WI38 (cell line): ENCODE data around the gene DEDD.

Experiments used
- H3K4me3 ChIP-seq: 2 replicates; pipeline ENCODE4 v1.5.1; 2011; ENCODE audit warnings: low read depth, mild to moderate bottlenecking, control low read depth, low read length
- CTCF ChIP-seq: IDR thresholded peaks from 2 replicates; pipeline ENCODE4 v1.5.1; 2012; ENCODE audit warnings: low read depth, mild to moderate bottlenecking, control low read depth, low read length

Gene DEDD

GRCh38 chr1:161162806-161163205 lies 30.3 kb upstream of the DEDD start:
- no peak for TF ChIP-seq CTCF
- no peak overlapping the region for H3K4me3 ChIP-seq

DNA sequence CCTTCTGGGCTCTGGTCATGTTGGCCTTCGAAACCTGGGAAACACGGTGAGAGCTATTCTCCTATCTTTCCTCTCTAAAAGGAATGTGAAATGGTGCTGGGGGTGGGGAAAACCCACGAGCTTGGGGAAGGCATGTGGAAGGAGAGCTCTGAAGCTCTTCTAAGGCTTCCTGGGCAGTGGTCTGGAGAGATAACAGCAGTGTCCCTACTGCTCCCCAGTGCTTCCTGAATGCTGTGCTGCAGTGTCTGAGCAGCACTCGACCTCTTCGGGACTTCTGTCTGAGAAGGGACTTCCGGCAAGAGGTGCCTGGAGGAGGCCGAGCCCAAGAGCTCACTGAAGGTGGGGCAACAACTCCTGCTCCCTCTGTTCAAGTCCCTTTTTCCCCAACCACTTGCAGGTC lies 29.6 kb upstream of the DEDD start:
- H3K4me3 ChIP-seq, result no peak overlapping the region
- no peak for TF ChIP-seq CTCF

DNA sequence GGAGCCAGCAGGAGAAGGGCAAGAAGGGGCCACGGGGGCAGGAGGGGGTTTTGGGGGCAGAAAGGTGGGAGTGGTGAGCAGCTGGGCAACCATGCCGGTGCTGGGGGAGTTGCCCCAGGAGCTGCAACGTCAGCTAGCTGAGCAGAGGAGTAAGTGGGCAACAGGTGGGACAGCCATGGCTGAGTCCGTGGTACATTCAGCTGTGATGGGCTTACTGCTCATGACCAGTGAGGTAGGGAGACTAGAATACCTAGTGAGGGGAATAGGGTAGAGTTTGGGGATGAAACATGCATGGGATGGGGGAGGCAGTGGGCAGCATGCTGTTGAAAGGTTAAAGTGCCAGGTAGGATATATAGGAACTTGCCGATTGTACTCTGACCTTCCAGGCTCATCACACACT lies 29.2 kb upstream of the DEDD start:
- no peak overlapping the region for H3K4me3 ChIP-seq
- TF ChIP-seq CTCF, result no peak

DNA sequence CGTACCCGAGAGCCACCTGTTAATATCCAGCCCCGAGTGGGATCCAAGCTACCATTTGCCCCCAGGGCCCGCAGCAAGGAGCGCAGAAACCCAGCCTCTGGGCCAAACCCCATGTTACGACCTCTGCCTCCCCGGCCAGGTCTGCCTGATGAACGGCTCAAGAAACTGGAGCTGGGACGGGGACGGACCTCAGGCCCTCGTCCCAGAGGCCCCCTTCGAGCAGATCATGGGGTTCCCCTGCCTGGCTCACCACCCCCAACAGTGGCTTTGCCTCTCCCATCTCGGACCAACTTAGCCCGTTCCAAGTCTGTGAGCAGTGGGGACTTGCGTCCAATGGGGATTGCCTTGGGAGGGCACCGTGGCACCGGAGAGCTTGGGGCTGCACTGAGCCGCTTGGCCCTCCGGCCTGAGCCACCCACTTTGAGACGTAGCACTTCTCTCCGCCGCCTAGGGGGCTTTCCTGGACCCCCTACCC lies 28.2 kb upstream of the DEDD start:
- no peak overlapping the region; the same call in 1 of the 2 replicates for H3K4me3 ChIP-seq
- TF ChIP-seq CTCF, result no peak

DNA sequence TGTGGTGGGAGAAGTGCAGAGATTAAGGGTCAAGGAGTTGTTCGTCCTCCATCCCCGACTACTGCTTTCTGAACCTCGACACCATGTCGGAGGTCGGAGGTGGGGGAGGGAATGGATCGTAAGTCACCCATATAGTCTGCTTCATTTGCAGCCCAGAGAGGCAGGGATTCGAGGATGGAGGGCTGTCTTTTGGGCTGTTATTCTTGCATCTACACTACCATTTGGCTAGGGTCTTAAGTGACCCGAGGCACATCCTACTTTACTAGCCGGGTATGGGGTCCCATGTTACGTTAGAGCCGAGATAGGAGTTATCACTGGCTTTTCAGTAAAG lies 27.4 kb upstream of the DEDD start:
- H3K4me3 ChIP-seq, result peak overlapping the region; percentile 85
- no peak for TF ChIP-seq CTCF

- no peak for TF ChIP-seq CTCF
- H3K4me3 ChIP-seq, result peak within 1 kb of the TSS; percentile 85
Measured at GRCh38 chr1:161159087-161159912, 26.8 kb upstream of the DEDD start, which contains the start of gene USP21. Gene USP21, plus strand, starts transcription at chr1:161159500. Its CDS starts 1,141 bp downstream, at chr1:161160641.

DNA sequence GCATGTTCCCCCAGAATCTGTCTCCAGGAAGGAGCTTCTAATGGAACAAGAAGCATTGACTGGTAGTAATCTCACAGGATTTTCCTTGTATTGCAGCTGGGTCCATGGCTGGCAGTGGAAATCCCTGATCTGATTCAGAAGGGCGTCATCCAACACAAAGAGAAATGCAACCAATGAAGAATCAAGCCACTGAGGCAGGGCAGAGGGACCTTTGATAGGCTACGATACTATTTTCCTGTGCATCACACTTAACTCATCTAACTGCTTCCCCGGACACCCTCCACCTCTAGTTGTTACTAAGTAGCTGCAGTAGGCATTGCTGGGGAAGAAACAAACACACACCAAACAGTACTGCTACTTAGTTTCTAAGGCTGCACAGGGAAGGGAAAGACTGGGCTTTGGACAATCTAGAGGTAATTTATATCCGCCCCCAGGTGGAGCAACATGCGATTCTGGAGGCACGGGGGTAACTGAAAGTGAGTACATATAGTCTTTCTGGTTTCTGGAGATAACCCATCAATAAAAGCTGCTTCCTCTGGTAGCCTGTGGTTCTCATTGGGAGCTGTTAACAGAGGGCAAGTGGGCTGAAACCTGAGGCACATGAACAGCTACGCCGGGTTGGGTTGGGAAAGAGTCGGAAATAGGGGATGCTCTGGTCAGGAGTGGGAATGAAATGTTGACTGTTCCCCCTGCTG lies 26.0 kb upstream of the DEDD start:
- H3K4me3 ChIP-seq, result peak overlapping the region; percentile 85; the same call in 1 of the 2 replicates
- TF ChIP-seq CTCF, result no peak
